Hepatocyte (in vitro differentiated cells): ENCODE results near the gene SLC22A7. TPM values are rescaled to one million over a fixed set of nuclear protein-coding genes. Genes with fewer than 3 reads are reported as not detected.
A peak's percentile ranks its signal among the peaks of the same experiment; 100 is the strongest.

ENCODE experiments used
- DNase-seq: peaks from one replicate; pipeline ENCODE4 v3.0.0-alpha.2; 2016; ENCODE audit warnings: low spot score
- H2AFZ ChIP-seq: fragments of 200-600 bp; sonication (generic); 2 replicates; pipeline ENCODE4 v1.6.0; 2016; ENCODE audit warnings: antibody characterized with exemption, mild to moderate bottlenecking
- H3K27ac ChIP-seq: fragments of 200-600 bp; sonication (generic); 2 replicates; pipeline ENCODE4 v1.5.1; 2016; ENCODE audit warnings: mild to moderate bottlenecking
- H3K27me3 ChIP-seq: fragments of 200-600 bp; sonication (generic); 2 replicates; pipeline ENCODE4 v1.6.1; 2016
- H3K36me3 ChIP-seq: fragments of 200-600 bp; sonication (generic); replicated peaks from 2 replicates; pipeline ENCODE4 v1.5.1; 2016; ENCODE audit warnings: low read depth; ENCODE audit not compliant: insufficient read depth
- H3K4me1 ChIP-seq: fragments of 200-600 bp; sonication (generic); 2 replicates; pipeline ENCODE4 v1.5.1; 2016; ENCODE audit warnings: mild to moderate bottlenecking, moderate library complexity; ENCODE audit not compliant: insufficient read depth
- H3K4me2 ChIP-seq: fragments of 200-600 bp; sonication (generic); 2 replicates; pipeline ENCODE4 v1.6.0; 2016
- H3K4me3 ChIP-seq: fragments of 200-600 bp; sonication (generic); 2 replicates; pipeline ENCODE4 v1.5.1; 2016; ENCODE audit warnings: mild to moderate bottlenecking
- H3K79me2 ChIP-seq: fragments of 200-600 bp; sonication (generic); 2 replicates; pipeline ENCODE4 v1.6.0; 2017; ENCODE audit warnings: mild to moderate bottlenecking
- H3K9me2 ChIP-seq: fragments of 200-600 bp; sonication (generic); replicated peaks from 2 replicates; pipeline ENCODE4 v1.6.0; 2017; ENCODE audit warnings: mild to moderate bottlenecking; ENCODE audit not compliant: insufficient read depth
- H3K9me3 ChIP-seq: fragments of 200-600 bp; sonication (generic); 2 replicates; pipeline ENCODE4 v1.5.1; 2016; ENCODE audit warnings: low read depth, mild to moderate bottlenecking
- H4K20me1 ChIP-seq: fragments of 200-600 bp; sonication (generic); 2 replicates; pipeline ENCODE4 v1.6.0; 2016; ENCODE audit warnings: mild to moderate bottlenecking; ENCODE audit not compliant: insufficient read depth, poor library complexity, severe bottlenecking
- EZH2 ChIP-seq: fragments of 200-600 bp; sonication (generic); IDR thresholded peaks from 2 replicates; pipeline ENCODE4 v1.6.1; 2016; ENCODE audit warnings: antibody characterized with exemption, mild to moderate bottlenecking, borderline replicate concordance
- EZH2phosphoT487 ChIP-seq: fragments of 200-600 bp; sonication (generic); IDR thresholded peaks from one replicate; pipeline ENCODE4 v1.6.1; 2018; ENCODE audit warnings: antibody characterized with exemption, mild to moderate bottlenecking, low read depth, moderate library complexity; ENCODE audit not compliant: unreplicated experiment, severe bottlenecking
- WGBS: methylation state at CpG from one replicate; pipeline ENCODE4 v1.1.6; 2016; ENCODE audit warnings: low lambda C conversion rate; ENCODE audit errors: missing lambda C conversion rate; 5-methylcytosine and 5-hydroxymethylcytosine counted together
- polyA plus RNA-seq: library from polyadenylated mRNA; unstranded; fragments of >200 nt; fragmentation: Nextera tagmentation; extraction: Ambion mirVana; gene quantifications from 2 replicates; pipeline ENCODE4 v1.2.1, GENCODE V29; 2016
- total RNA-seq: library from RNA; depleted of rRNA; stranded (reverse); fragments of >200 nt; gene quantifications from 2 replicates; pipeline ENCODE4 v1.2.3, GENCODE V29; 2014
- TF ChIP-seq, protein P1 (sequence below): fragments of 200-600 bp; sonication (generic); IDR thresholded peaks from 2 replicates; pipeline ENCODE4 v1.5.1; 2016; ENCODE audit warnings: antibody characterized with exemption, mild to moderate bottlenecking; ENCODE audit not compliant: poor library complexity

Gene SLC22A7
- total and polyA plus RNA-seq, 2 experiments from 2014 or later: 31.5 to 40.1 TPM

DNA sequence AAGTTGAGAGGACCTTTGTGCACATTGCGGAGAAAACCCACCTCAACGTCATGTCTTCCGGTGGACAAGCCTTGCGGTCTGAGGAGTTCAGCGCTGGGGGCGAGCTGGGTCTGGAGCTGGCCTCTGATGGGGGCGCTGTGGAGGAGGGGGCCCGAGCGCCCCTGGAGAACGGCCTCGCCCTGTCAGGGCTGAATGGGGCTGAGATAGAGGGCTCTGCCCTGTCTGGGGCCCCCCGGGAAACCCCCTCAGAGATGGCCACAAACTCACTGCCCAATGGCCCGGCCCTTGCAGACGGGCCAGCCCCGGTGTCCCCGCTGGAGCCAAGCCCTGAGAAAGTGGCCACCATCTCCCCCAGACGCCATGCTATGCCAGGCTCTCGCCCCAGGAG, 14.6 kb upstream of the SLC22A7 start:
- H3K9me2 ChIP-seq: no peaks in the 10 kb centered on the region
- 95% methylated on average over 18 of the region's 18 CpGs for WGBS
- H3K9me3 ChIP-seq: no peaks in the 10 kb centered on the region
- H3K27ac ChIP-seq: no peak overlapping the region
- no peak overlapping the region for H2AFZ ChIP-seq
- no peaks in the 10 kb centered on the region for H4K20me1 ChIP-seq
- H3K4me1 ChIP-seq: peaks cover under 1% of the 10 kb centered on the region
- no peak overlapping the region for H3K4me3 ChIP-seq
- no peak for TF ChIP-seq EZH2phosphoT487
- TF ChIP-seq, protein P1, sequence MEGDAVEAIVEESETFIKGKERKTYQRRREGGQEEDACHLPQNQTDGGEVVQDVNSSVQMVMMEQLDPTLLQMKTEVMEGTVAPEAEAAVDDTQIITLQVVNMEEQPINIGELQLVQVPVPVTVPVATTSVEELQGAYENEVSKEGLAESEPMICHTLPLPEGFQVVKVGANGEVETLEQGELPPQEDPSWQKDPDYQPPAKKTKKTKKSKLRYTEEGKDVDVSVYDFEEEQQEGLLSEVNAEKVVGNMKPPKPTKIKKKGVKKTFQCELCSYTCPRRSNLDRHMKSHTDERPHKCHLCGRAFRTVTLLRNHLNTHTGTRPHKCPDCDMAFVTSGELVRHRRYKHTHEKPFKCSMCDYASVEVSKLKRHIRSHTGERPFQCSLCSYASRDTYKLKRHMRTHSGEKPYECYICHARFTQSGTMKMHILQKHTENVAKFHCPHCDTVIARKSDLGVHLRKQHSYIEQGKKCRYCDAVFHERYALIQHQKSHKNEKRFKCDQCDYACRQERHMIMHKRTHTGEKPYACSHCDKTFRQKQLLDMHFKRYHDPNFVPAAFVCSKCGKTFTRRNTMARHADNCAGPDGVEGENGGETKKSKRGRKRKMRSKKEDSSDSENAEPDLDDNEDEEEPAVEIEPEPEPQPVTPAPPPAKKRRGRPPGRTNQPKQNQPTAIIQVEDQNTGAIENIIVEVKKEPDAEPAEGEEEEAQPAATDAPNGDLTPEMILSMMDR: no peak
- no peak for TF ChIP-seq EZH2
- H3K79me2 ChIP-seq: no peaks in the 10 kb centered on the region
- H3K4me2 ChIP-seq: no peak overlapping the region
- no peak for DNase-seq
- H3K36me3 ChIP-seq: no peaks in the 10 kb centered on the region
- peaks cover 15% of the 10 kb centered on the region for H3K27me3 ChIP-seq

DNA sequence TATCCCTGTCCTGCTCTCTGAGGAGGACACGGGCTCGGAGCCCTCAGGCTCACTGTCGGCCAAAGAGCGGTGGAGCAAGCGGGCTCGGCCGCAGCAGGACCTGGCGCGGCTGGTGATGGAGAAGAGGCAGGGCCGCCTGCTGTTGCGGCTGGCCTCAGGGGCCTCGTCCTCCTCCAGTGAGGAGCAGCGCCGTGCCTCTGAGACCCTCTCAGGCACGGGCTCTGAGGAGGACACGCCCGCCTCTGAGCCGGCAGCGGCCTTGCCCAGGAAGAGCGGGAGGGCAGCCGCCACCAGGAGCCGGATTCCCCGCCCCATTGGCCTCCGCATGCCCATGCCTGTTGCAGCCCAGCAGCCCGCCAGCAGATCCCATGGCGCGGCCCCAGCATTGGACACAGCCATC, 14.2 kb upstream of the SLC22A7 start:
- TF ChIP-seq EZH2: no peak
- TF ChIP-seq, protein P1: no peak
- no peak for TF ChIP-seq EZH2phosphoT487
- Histone ChIP-seq H3K4me3 (no peak overlapping the region), H3K4me1 (no peaks in the 10 kb centered on the region), H3K4me2 (no peak overlapping the region), H2AFZ (no peak overlapping the region), H3K9me3 (no peaks in the 10 kb centered on the region), H4K20me1 (no peaks in the 10 kb centered on the region), H3K79me2 (no peaks in the 10 kb centered on the region), H3K27ac (no peak overlapping the region), H3K36me3 (no peaks in the 10 kb centered on the region), H3K27me3 (peaks cover 15% of the 10 kb centered on the region), H3K9me2 (no peaks in the 10 kb centered on the region)
- DNase-seq: no peak
- 91% methylated on average over 26 of the region's 27 CpGs for WGBS

DNA sequence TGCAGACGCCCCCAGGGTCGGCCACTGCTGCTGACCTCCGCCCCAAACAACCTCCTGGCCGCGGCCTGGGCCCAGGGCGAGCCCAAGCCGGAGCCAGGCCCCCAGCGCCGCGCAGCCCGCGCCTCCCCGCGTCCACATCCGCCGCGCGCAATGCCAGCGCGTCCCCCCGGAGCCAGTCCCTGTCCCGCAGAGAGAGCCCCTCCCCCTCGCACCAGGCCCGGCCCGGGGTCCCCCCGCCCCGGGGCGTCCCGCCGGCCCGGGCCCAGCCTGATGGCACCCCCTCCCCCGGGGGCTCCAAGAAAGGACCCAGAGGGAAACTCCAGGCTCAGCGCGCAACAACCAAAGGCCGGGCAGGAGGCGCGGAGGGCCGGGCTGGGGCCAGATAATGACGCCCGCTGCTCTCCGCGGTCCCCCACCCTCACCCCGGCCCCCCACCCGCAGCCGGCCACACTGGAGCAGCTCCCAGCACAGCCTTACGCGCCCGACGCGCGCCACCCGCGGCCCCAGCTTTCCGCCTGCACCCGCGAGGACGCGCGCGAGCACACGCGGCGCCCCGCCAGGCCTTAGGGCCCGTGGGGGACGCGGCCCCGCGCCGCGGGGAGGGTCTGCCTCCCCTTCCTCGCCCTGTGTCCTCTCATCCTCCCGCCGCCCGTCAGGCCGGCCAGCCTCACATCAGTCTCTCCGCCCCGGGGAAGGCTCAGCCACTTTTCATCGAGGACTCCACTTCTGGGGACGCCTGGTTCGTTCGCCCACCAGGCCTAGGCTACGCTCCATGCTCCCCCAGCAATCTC, 12.9 kb upstream of the SLC22A7 start:
- Histone ChIP-seq H3K4me3 (no peak overlapping the region), H3K27ac (no peak overlapping the region), H2AFZ (no peak overlapping the region), H3K79me2 (no peaks in the 10 kb centered on the region), H4K20me1 (no peaks in the 10 kb centered on the region), H3K4me1 (no peaks in the 10 kb centered on the region), H3K9me2 (no peaks in the 10 kb centered on the region), H3K4me2 (peak overlapping the region; percentile 63), H3K9me3 (no peaks in the 10 kb centered on the region), H3K36me3 (no peaks in the 10 kb centered on the region), H3K27me3 (peaks cover 15% of the 10 kb centered on the region)
- 48% methylated on average over 35 of the region's 83 CpGs for WGBS
- no peak for TF ChIP-seq EZH2
- TF ChIP-seq EZH2phosphoT487: no peak
- TF ChIP-seq, protein P1: no peak
- DNase-seq: no peak
